Measurements from ENCODE around the gene DRICH1. TPM values are rescaled to one million over a fixed set of nuclear protein-coding genes. Genes with fewer than 3 reads are reported as not detected.
"Not testable (repeated sequence)": the region's sequence is repeated elsewhere in the genome, so short reads cannot be mapped to it uniquely, and the experiment has no call there.

DRICH1 gene
- total and polyA plus RNA-seq, 2 of the 13 experiments (the other 11 are each of a cell fraction or from before 2014, with no cell fraction given) = 0.22 to 0.66 TPM

- H3K27ac ChIP-seq (ENCODE audit: extremely low read length, insufficient read depth, low read length); H3K79me2 ChIP-seq (ENCODE audit: insufficient read depth, low read length); H3K9me3 ChIP-seq (ENCODE audit: low read length); CTCF ChIA-PET (ENCODE audit: low intra/inter-chr PET ratio, low total read pairs); POLR2A ChIA-PET; H3K9ac ChIP-seq (ENCODE audit: insufficient read depth, low read depth, low read length); H3K4me3 ChIP-seq (replicated peaks in 1 of 3; ENCODE audit: insufficient read depth in 1 of 3, low read depth in 2 of 3, low read length in 3 of 3); BruUV-seq (replicated peaks); intact Hi-C loops (cut with micrococcal nuclease; ENCODE audit: unreplicated experiment); H4K20me1 ChIP-seq (ENCODE audit: insufficient read depth, low read length); H3K4me2 ChIP-seq (ENCODE audit: low read depth, low read length); DNase-seq (ENCODE audit: low spot score); FAIRE-seq; H2AFZ ChIP-seq (ENCODE audit: low read length); H3K27me3 ChIP-seq (ENCODE audit: control insufficient read depth in 1 of 2, insufficient read depth in 2 of 2, low read length in 2 of 2); H3K36me3 ChIP-seq (replicated peaks in 1 of 2; ENCODE audit: control insufficient read depth in 1 of 2, insufficient read depth in 2 of 2, low read length in 2 of 2): not testable (repeated sequence)
- WGBS (ENCODE audit: low lambda C conversion rate) = 26% methylated on average over 4 of the region's 7 CpGs
- H3K4me1 ChIP-seq (ENCODE audit: insufficient read depth, low read length) = peaks cover 18% of the 10 kb centered on the region
- ATAC-seq = peak; percentile 62
- in situ Hi-C loops (cut with HindIII; ENCODE audit: extremely low pct_ligation_motif_present, low pct_unique_long_range_greater_than_20kb) = loop anchor here (25.0 kb wide), 1 partner anchor 110 kb away; no protein-coding TSS in a partner anchor
Observed at GRCh38 chr22:23597576-23598268, 34.4 kb downstream of the DRICH1 start.

GRCh38 chr22:23595904-23596303 is 36.2 kb downstream of the DRICH1 start:
- H3K9ac ChIP-seq (ENCODE audit: insufficient read depth, low read depth, low read length); H3K27me3 ChIP-seq (ENCODE audit: control insufficient read depth in 1 of 2, insufficient read depth in 2 of 2, low read length in 2 of 2); H3K79me2 ChIP-seq (ENCODE audit: insufficient read depth, low read length); CTCF ChIA-PET (ENCODE audit: low intra/inter-chr PET ratio, low total read pairs); H3K9me3 ChIP-seq (ENCODE audit: low read length); H3K27ac ChIP-seq (ENCODE audit: extremely low read length, insufficient read depth, low read length); POLR2A ChIA-PET; DNase-seq (ENCODE audit: low spot score); ATAC-seq; H2AFZ ChIP-seq (ENCODE audit: low read length); H3K4me3 ChIP-seq (replicated peaks in 1 of 3; ENCODE audit: insufficient read depth in 1 of 3, low read depth in 2 of 3, low read length in 3 of 3); H3K36me3 ChIP-seq (replicated peaks in 1 of 2; ENCODE audit: control insufficient read depth in 1 of 2, insufficient read depth in 2 of 2, low read length in 2 of 2); H4K20me1 ChIP-seq (ENCODE audit: insufficient read depth, low read length); FAIRE-seq; intact Hi-C loops (cut with micrococcal nuclease; ENCODE audit: unreplicated experiment); BruUV-seq (replicated peaks); TF ChIP-seq ATF7 (CRISPR knock-in tag; IDR thresholded peaks at IDR 0.05): not testable (repeated sequence)
- in situ Hi-C loops (cut with HindIII; ENCODE audit: extremely low pct_ligation_motif_present, low pct_unique_long_range_greater_than_20kb) = loop anchor here (25.0 kb wide), 1 partner anchor 109 kb away; no protein-coding TSS in a partner anchor
- TF ChIP-seq ATF7 (IDR thresholded peaks at IDR 0.05) = peak; percentile 72
- H3K4me2 ChIP-seq (ENCODE audit: low read depth, low read length) = peak overlapping the region; percentile 36; the same call in 1 of the 2 replicates
- WGBS (ENCODE audit: low lambda C conversion rate) = 4% methylated on average over 6 of the region's 6 CpGs
- peaks cover 24% of the 10 kb centered on the region for H3K4me1 ChIP-seq (ENCODE audit: insufficient read depth, low read length)
